Neural progenitor cell (in vitro differentiated cells): Measurements from ENCODE around the gene SIDT2. TPM values are rescaled to one million over a fixed set of nuclear protein-coding genes. Genes with fewer than 3 reads are reported as not detected.
A peak's percentile ranks its signal among the peaks of the same experiment; 100 is the strongest.

Experiments used
- DNase-seq: peaks from one replicate; pipeline ENCODE4 v3.0.0-alpha.2; 2016; ENCODE audit warnings: low spot score
- H2AFZ ChIP-seq: fragments of 200-600 bp; sonication (generic); replicated peaks from 2 replicates; pipeline ENCODE4 v1.6.1; 2016; ENCODE audit warnings: antibody characterized with exemption
- H3F3A ChIP-seq: fragments of 200-600 bp; sonication (generic); 2 replicates; pipeline ENCODE4 v1.6.1; 2016; ENCODE audit warnings: antibody characterized with exemption, low read depth
- H3K27ac ChIP-seq: fragments of 200-600 bp; sonication (generic); 2 replicates; pipeline ENCODE4 v1.5.1; 2016; ENCODE audit warnings: mild to moderate bottlenecking
- H3K27me3 ChIP-seq: fragments of 200-600 bp; sonication (generic); 2 replicates; pipeline ENCODE4 v1.6.1; 2016; ENCODE audit warnings: mild to moderate bottlenecking, moderate library complexity
- H3K36me3 ChIP-seq: fragments of 200-600 bp; sonication (generic); 2 replicates; pipeline ENCODE4 v1.5.1; 2016
- H3K4me1 ChIP-seq: fragments of 200-600 bp; sonication (generic); 2 replicates; pipeline ENCODE4 v1.6.1; 2016; ENCODE audit warnings: mixed run types
- H3K4me2 ChIP-seq: fragments of 200-600 bp; sonication (generic); 2 replicates; pipeline ENCODE4 v1.6.1; 2016
- H3K4me3 ChIP-seq: fragments of 200-600 bp; sonication (generic); 2 replicates; pipeline ENCODE4 v1.5.1; 2016
- H3K79me2 ChIP-seq: fragments of 200-600 bp; sonication (generic); 2 replicates; pipeline ENCODE4 v1.6.1; 2016; ENCODE audit warnings: low read depth
- H3K9ac ChIP-seq: fragments of 200-600 bp; sonication (generic); 2 replicates; pipeline ENCODE4 v1.6.1; 2016
- H3K9me3 ChIP-seq: fragments of 200-600 bp; sonication (generic); 2 replicates; pipeline ENCODE4 v1.5.1; 2016; ENCODE audit warnings: low read depth
- H4K20me1 ChIP-seq: fragments of 200-600 bp; sonication (generic); 2 replicates; pipeline ENCODE4 v1.6.1; 2016; ENCODE audit warnings: low read depth
- H3K27ac Mint-ChIP-seq: 3 replicates; pipeline ENCODE4 v1.8.0; 2021; ENCODE audit warnings: mixed read lengths
- H3K27me3 Mint-ChIP-seq: 2 replicates; pipeline ENCODE4 v1.8.0; 2022; ENCODE audit warnings: low read depth, mild to moderate bottlenecking, inconsistent platforms, moderate library complexity, mixed read lengths; ENCODE audit not compliant: insufficient read depth
- H3K36me3 Mint-ChIP-seq: 3 replicates; pipeline ENCODE4 v1.8.0; 2021; ENCODE audit warnings: mixed read lengths
- H3K4me1 Mint-ChIP-seq: 3 replicates; pipeline ENCODE4 v1.8.0; 2021; ENCODE audit warnings: mixed read lengths
- H3K4me3 Mint-ChIP-seq: 3 replicates; pipeline ENCODE4 v1.8.0; 2021; ENCODE audit warnings: mild to moderate bottlenecking, moderate library complexity, mixed read lengths
- H3K9me3 Mint-ChIP-seq: 3 replicates; pipeline ENCODE4 v1.8.0; 2020; ENCODE audit warnings: mixed read lengths
- EZH2 ChIP-seq: fragments of 200-600 bp; sonication (generic); IDR thresholded peaks from 2 replicates; pipeline ENCODE4 v1.6.1; 2017; ENCODE audit warnings: antibody characterized with exemption, mild to moderate bottlenecking, moderate library complexity
- EZH2phosphoT487 ChIP-seq: fragments of 200-600 bp; sonication (generic); IDR thresholded peaks from 2 replicates; pipeline ENCODE4 v1.6.1; 2017; ENCODE audit warnings: antibody characterized with exemption
- total RNA-seq: library from RNA; depleted of rRNA; stranded (reverse); fragments of >200 nt; gene quantifications from 2 replicates; pipeline ENCODE4 v1.2.3, GENCODE V29; 2015; ENCODE audit warnings: low replicate concordance
- TF ChIP-seq, protein P1 (sequence below): fragments of 200-600 bp; sonication (generic); IDR thresholded peaks from 2 replicates; pipeline ENCODE4 v1.5.1; 2017; ENCODE audit warnings: antibody characterized with exemption, mild to moderate bottlenecking

The SIDT2 gene
- total RNA-seq, 1 donor from 2014 or later: 13.3 TPM

DNA sequence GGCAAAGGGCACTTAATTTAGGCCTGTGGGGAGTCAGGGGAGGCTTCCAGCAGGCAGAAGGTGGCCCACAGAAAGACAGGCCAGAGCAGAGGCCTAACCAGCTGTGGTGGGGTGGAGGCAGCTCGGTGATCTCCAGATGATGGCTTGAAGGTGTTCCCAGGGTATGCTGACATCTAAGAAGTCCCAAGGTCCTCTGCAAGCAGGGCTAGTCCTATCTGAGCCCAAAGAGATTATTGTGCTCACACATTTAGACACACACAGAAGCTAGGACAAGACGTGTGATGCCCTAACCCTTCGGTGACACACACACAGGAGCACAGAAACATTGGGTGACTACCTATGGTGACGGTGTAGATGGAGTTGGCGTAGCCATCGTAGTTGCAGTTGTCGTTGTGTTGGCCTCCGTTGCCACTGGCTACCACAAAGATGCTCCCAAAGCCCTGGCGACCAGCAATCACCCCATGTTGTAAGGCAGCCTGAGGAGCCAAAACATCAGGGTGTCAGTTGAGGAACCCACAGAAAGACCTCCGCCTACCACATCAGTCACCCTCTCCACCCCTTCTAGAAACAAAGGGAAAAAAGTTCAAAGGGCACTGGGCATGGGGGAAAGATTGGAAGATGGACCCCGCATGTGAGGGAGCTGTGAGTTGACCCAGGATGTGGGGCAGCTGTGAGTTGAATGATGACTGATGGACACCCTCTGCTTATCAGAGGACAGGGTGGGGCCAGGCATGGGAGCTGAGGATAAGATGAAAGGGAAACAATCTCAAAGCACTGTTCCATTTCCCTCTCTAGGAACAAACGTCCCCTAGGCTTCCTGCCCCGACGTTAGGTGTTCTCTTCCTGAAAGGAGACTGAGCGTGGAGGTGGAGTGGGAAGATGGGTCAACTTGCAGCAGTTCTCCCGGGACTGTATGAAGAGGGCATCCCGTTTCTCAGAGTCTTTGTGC, 45.5 kb downstream of the SIDT2 start:
- H3K4me2 ChIP-seq: no peak overlapping the region
- no peak for TF ChIP-seq EZH2phosphoT487
- TF ChIP-seq, protein P1, sequence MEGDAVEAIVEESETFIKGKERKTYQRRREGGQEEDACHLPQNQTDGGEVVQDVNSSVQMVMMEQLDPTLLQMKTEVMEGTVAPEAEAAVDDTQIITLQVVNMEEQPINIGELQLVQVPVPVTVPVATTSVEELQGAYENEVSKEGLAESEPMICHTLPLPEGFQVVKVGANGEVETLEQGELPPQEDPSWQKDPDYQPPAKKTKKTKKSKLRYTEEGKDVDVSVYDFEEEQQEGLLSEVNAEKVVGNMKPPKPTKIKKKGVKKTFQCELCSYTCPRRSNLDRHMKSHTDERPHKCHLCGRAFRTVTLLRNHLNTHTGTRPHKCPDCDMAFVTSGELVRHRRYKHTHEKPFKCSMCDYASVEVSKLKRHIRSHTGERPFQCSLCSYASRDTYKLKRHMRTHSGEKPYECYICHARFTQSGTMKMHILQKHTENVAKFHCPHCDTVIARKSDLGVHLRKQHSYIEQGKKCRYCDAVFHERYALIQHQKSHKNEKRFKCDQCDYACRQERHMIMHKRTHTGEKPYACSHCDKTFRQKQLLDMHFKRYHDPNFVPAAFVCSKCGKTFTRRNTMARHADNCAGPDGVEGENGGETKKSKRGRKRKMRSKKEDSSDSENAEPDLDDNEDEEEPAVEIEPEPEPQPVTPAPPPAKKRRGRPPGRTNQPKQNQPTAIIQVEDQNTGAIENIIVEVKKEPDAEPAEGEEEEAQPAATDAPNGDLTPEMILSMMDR: no peak
- TF ChIP-seq EZH2: no peak
- H3K27ac ChIP-seq: no peak overlapping the region
- no peaks in the 10 kb centered on the region for H3K79me2 ChIP-seq
- H3F3A ChIP-seq: peaks cover 8% of the 10 kb centered on the region
- H3K4me1 Mint-ChIP-seq: peaks cover 3% of the 10 kb centered on the region
- H2AFZ ChIP-seq: no peak overlapping the region
- no peaks in the 10 kb centered on the region for H3K9me3 Mint-ChIP-seq
- no peaks in the 10 kb centered on the region for H4K20me1 ChIP-seq
- H3K27ac Mint-ChIP-seq: no peak overlapping the region
- no peak overlapping the region for H3K4me3 ChIP-seq
- peaks cover 8% of the 10 kb centered on the region for H3K36me3 Mint-ChIP-seq
- H3K27me3 Mint-ChIP-seq: no peaks in the 10 kb centered on the region
- DNase-seq: no peak
- H3K4me3 Mint-ChIP-seq: no peak overlapping the region
- no peaks in the 10 kb centered on the region for H3K4me1 ChIP-seq
- no peaks in the 10 kb centered on the region for H3K9me3 ChIP-seq
- no peaks in the 10 kb centered on the region for H3K36me3 ChIP-seq
- H3K9ac ChIP-seq: no peak overlapping the region
- no peaks in the 10 kb centered on the region for H3K27me3 ChIP-seq

DNA sequence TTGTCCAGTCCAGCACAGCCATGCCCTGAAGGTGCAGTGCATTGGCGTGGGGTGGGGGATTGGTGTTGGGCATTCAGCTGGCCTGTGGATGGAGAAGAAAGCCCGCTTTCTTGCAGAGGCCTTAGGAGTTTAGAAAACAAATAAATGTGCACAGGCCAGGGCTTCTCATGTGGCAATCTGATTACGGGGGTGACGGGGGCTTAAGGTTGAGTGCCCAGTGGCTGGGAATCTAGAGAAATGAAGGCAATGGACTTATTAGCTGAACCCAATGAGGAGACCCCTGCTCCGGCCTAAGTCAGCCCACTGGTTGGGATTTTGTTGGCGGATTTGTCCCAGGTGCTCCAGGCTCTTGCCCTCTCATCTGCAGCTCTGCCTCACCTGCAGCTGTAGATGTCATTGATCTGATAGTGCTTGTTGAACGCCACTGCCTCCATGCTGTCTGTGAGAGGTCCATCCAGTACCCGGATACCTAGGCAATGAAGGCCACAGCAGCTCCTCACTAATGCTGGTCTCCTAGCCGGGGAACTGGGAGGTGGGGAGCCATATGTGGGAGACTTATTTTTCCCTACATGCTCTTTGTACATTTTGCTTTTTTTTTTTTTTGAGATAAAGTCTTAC, 47.1 kb downstream of the SIDT2 start:
- Histone ChIP-seq H3K9ac (no peak overlapping the region), H3K79me2 (peaks cover 9% of the 10 kb centered on the region), H3K27me3 (no peaks in the 10 kb centered on the region), H3K36me3 (no peaks in the 10 kb centered on the region), H3F3A (peaks cover 8% of the 10 kb centered on the region), H4K20me1 (no peaks in the 10 kb centered on the region), H3K9me3 (no peaks in the 10 kb centered on the region), H3K27ac (no peak overlapping the region), H3K4me2 (no peak overlapping the region), H2AFZ (no peak overlapping the region), H3K4me1 (no peaks in the 10 kb centered on the region), H3K4me3 (no peak overlapping the region)
- peaks cover 11% of the 10 kb centered on the region for H3K4me1 Mint-ChIP-seq
- H3K9me3 Mint-ChIP-seq: no peaks in the 10 kb centered on the region
- H3K36me3 Mint-ChIP-seq: peaks cover 7% of the 10 kb centered on the region
- DNase-seq: no peak
- no peak overlapping the region for H3K4me3 Mint-ChIP-seq
- H3K27ac Mint-ChIP-seq: no peak overlapping the region
- no peaks in the 10 kb centered on the region for H3K27me3 Mint-ChIP-seq
- TF ChIP-seq EZH2 (no peak), EZH2phosphoT487 (no peak)
- TF ChIP-seq, protein P1: no peak

GRCh38 chr11:117226388-117227385, 48.1 kb downstream of the SIDT2 start:
- Histone ChIP-seq H3K9me3 (no peaks in the 10 kb centered on the region), H3K4me2 (no peak overlapping the region), H2AFZ (no peak overlapping the region), H3K9ac (no peak overlapping the region), H3K27ac (no peak overlapping the region), H4K20me1 (no peaks in the 10 kb centered on the region), H3K4me1 (peaks cover 4% of the 10 kb centered on the region), H3K27me3 (no peaks in the 10 kb centered on the region), H3K4me3 (no peak overlapping the region), H3K36me3 (no peaks in the 10 kb centered on the region), H3K79me2 (peaks cover 19% of the 10 kb centered on the region), H3F3A (peaks cover 8% of the 10 kb centered on the region)
- H3K4me1 Mint-ChIP-seq: peaks cover 21% of the 10 kb centered on the region
- H3K27me3 Mint-ChIP-seq: peaks cover under 1% of the 10 kb centered on the region
- TF ChIP-seq, protein P1: peak; percentile 85
- TF ChIP-seq EZH2phosphoT487 (no peak), EZH2 (no peak)
- H3K27ac Mint-ChIP-seq: no peak overlapping the region
- peaks cover 7% of the 10 kb centered on the region for H3K36me3 Mint-ChIP-seq
- no peaks in the 10 kb centered on the region for H3K9me3 Mint-ChIP-seq
- no peak overlapping the region for H3K4me3 Mint-ChIP-seq
- DNase-seq: peak; percentile 84
